Adrenal gland (tissue), 5 donors: Measurements from ENCODE around the gene FCHSD2.

Experiments used
- POLR2A ChIP-seq, 2 donors: fragments of 450-650 bp; IDR thresholded peaks; one replicate each; pipeline ENCODE4 v1.6.1; 2017; ENCODE audit warnings: antibody characterized with exemption in 2 of 2, mild to moderate bottlenecking in 2 of 2, moderate library complexity in 1 of 2
- TF ChIP-seq, protein P1 (sequence below), 6 experiments: fragments of 450-650 bp in 4 of 6; fragments of 200-600 bp in 2 of 6; sonication (generic) in 1 of 6; IDR thresholded peaks; 1 replicate in 5 of 6; 2 replicates in 1 of 6; pipeline versions ENCODE4 v1.5.1 to v1.8.0; 2016 to 2021; ENCODE audit warnings: antibody characterized with exemption in 6 of 6, mild to moderate bottlenecking in 2 of 6, moderate library complexity in 1 of 6
- donor health status: DM: no; HTN: no; CAD: no.

DNA sequence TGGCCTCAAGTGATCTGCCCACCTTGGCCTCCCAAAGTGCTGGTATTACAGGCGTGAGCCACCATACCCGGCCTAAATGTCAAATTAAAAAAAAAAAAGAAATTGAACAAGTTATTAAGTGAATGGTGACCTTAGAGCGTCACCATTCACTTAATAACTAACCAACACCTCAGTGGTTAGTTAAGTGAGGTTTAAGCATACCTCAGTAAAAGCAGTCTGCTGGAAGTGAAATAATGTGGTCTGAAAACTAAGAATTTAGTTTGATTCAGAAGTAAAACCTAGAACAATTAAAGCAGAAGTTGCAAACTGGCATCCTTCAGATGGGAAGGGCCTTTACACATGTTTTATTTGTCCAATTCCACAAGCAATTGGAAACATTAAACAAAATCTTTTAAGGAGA is 71.5 kb downstream of the FCHSD2 start:
- TF ChIP-seq, protein P1, sequence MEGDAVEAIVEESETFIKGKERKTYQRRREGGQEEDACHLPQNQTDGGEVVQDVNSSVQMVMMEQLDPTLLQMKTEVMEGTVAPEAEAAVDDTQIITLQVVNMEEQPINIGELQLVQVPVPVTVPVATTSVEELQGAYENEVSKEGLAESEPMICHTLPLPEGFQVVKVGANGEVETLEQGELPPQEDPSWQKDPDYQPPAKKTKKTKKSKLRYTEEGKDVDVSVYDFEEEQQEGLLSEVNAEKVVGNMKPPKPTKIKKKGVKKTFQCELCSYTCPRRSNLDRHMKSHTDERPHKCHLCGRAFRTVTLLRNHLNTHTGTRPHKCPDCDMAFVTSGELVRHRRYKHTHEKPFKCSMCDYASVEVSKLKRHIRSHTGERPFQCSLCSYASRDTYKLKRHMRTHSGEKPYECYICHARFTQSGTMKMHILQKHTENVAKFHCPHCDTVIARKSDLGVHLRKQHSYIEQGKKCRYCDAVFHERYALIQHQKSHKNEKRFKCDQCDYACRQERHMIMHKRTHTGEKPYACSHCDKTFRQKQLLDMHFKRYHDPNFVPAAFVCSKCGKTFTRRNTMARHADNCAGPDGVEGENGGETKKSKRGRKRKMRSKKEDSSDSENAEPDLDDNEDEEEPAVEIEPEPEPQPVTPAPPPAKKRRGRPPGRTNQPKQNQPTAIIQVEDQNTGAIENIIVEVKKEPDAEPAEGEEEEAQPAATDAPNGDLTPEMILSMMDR (IDR thresholded peaks at IDR 0.05) = no peak
- TF ChIP-seq POLR2A (IDR thresholded peaks at IDR 0.05) = no peak
